ENCODE measurements around the gene ARIH2. TPM values are rescaled to one million over a fixed set of nuclear protein-coding genes. Genes with fewer than 3 reads are reported as not detected.

The ARIH2 gene
- total RNA-seq, 1 donor from 2014 or later: 59.4 TPM

GRCh38 chr3:49005303-49005680 lies 86.7 kb downstream of the ARIH2 start:
- no peak for DNase-seq (ENCODE audit: extremely low spot score in 2 of 2)
- intact Hi-C loops (cut with DNase I): loop anchor here (5.0 kb wide), 1 partner anchor 87 kb away; the partner anchor contains the start of gene QRICH1
- H3K9me3 ChIP-seq: no peaks in the 10 kb centered on the region
- TF ChIP-seq POLR2AphosphoS5 (IDR thresholded peaks at IDR 0.05; ENCODE audit: insufficient read depth in 1 of 2, low read depth in 1 of 2) (no peak), CTCF (IDR thresholded peaks at IDR 0.05) (no peak), POLR2A (IDR thresholded peaks at IDR 0.05) (no peak)
- H3K4me1 ChIP-seq: peaks cover 18% of the 10 kb centered on the region
- no peak overlapping the region for H3K4me3 ChIP-seq
- no peak overlapping the region for H3K27ac ChIP-seq
- no peaks in the 10 kb centered on the region for H3K27me3 ChIP-seq
- H3K36me3 ChIP-seq: no peaks in the 10 kb centered on the region

GRCh38 chr3:49005998-49006397 lies 87.4 kb downstream of the ARIH2 start:
- no peaks in the 10 kb centered on the region for H3K9me3 ChIP-seq
- TF ChIP-seq POLR2A (IDR thresholded peaks at IDR 0.05) (no peak), POLR2AphosphoS5 (IDR thresholded peaks at IDR 0.05; ENCODE audit: insufficient read depth in 1 of 2, low read depth in 1 of 2) (no peak), CTCF (IDR thresholded peaks at IDR 0.05) (no peak)
- H3K27me3 ChIP-seq: no peaks in the 10 kb centered on the region
- peaks cover 18% of the 10 kb centered on the region for H3K4me1 ChIP-seq
- intact Hi-C loops (cut with DNase I): loop anchor here (5.0 kb wide), 1 partner anchor 86 kb away; the partner anchor contains the start of gene QRICH1
- no peaks in the 10 kb centered on the region for H3K36me3 ChIP-seq
- H3K4me3 ChIP-seq: peak overlapping the region; percentile 57 to 77
- peak overlapping the region; percentile 99 for H3K27ac ChIP-seq
- no peak for DNase-seq (ENCODE audit: extremely low spot score in 2 of 2)

- peak overlapping the region; percentile 57 to 77 for H3K4me3 ChIP-seq
- H3K4me1 ChIP-seq: peaks cover 18% of the 10 kb centered on the region
- TF ChIP-seq CTCF (IDR thresholded peaks at IDR 0.05) (no peak), POLR2A (IDR thresholded peaks at IDR 0.05) (no peak), POLR2AphosphoS5 (IDR thresholded peaks at IDR 0.05; ENCODE audit: insufficient read depth in 1 of 2, low read depth in 1 of 2) (no peak)
- no peaks in the 10 kb centered on the region for H3K27me3 ChIP-seq
- no peak for DNase-seq (ENCODE audit: extremely low spot score in 2 of 2)
- H3K9me3 ChIP-seq: no peaks in the 10 kb centered on the region
- H3K36me3 ChIP-seq: no peaks in the 10 kb centered on the region
- peak overlapping the region; percentile 99 for H3K27ac ChIP-seq
- intact Hi-C loops (cut with DNase I): loop anchor here (5.0 kb wide), 1 partner anchor 86 kb away; the partner anchor contains the start of gene QRICH1
Observed at GRCh38 chr3:49006408-49007067, 87.9 kb downstream of the ARIH2 start.

- Histone ChIP-seq H3K4me3 (peak within 1 kb of the TSS; percentile 57 to 77), H3K27me3 (no peaks in the 10 kb centered on the region), H3K9me3 (no peaks in the 10 kb centered on the region), H3K4me1 (peaks cover 20% of the 10 kb centered on the region), H3K27ac (peak within 1 kb of the TSS; percentile 99), H3K36me3 (peaks cover 0 to 3% of the 10 kb centered on the region in 2 donors)
- peak in 1 of 2 donors; percentile 98 for DNase-seq (ENCODE audit: extremely low spot score in 2 of 2)
- TF ChIP-seq CTCF (IDR thresholded peaks at IDR 0.05): peak in 2 of 3 experiments; percentile 23 to 41
- TF ChIP-seq POLR2AphosphoS5 (IDR thresholded peaks at IDR 0.05; ENCODE audit: insufficient read depth in 1 of 2, low read depth in 1 of 2): peak; percentile 80 to 95
- TF ChIP-seq POLR2A (IDR thresholded peaks at IDR 0.05): peak in 1 of 2 donors; percentile 59
- intact Hi-C loops (cut with DNase I): loop anchor here (5.0 kb wide), 1 partner anchor 85 kb away; the partner anchor contains the start of gene QRICH1
Observed at GRCh38 chr3:49007068-49007770, 88.6 kb downstream of the ARIH2 start, which contains the start of gene WDR6. TSS of gene WDR6 (plus strand) at chr3:49007391. CDS start at chr3:49007432, 41 bp downstream.
